ENCODE results near the gene PDE6G. TPM values are rescaled to one million over a fixed set of nuclear protein-coding genes. Genes with fewer than 3 reads are reported as not detected.

Gene PDE6G
- total and polyA plus RNA-seq, 11 donors = 0.67 to 2.3 (median 1.1) TPM; not detected in 7

DNA sequence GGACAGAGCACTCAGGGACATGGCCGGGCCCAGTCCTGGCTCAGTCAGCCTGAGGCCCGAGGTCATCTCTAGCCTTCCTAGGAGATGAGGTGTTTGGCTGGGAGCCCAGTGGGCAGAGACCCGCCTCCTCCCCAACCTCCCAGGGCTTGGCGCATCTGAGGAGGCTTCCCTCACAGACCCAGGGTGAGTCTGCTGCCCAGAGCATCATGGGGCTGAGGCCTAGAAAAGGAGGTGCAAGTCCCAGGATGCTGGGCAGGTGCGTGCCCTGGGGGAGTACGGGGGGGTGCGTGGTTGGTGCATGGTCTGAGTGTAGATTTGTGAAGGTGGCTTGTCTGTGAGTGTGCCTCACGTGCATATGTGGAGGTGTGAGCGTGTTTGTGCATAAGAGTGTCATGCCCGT is 4.7 kb downstream of the PDE6G start:
- ATAC-seq = no peak

DNA sequence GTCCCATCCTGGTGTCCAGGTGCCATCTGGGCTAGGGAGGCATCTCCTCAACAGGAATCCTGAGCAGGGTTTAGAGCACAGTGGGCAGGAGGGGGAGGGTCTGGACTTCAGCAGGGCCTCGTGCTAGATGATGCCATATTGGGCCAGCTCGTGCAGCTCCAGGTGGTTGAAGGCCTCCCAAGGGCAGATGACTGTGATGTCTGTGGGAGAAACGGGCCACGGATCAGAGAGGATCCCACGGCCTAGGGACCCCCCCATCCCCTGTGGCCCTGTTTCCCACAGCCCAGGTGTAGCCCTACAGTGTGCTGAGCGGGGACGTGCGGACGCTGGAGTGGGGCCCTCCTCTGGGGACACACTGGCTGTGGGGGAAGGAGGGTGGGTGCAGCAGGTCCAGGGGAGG is 5.4 kb downstream of the PDE6G start:
- DNase-seq = no peak
- Histone ChIP-seq H3K4me3 (no peak overlapping the region), H3K9me3 (peaks cover 0 to 6% (median 0%) of the 10 kb centered on the region in 12 donors), H3K36me3 (no peaks in the 10 kb centered on the region), H3K27me3 (peaks cover 8 to 69% (median 25%) of the 10 kb centered on the region in 9 donors), H3K27ac (no peak overlapping the region), H3K4me1 (peaks cover 0 to 8% (median 0%) of the 10 kb centered on the region in 12 donors)
- whole genome bisulfite sequencing, 4 donors = 72 to 83% (median 81%) methylated on average over 7 to 9 of the region's 9 CpGs
- intact Hi-C loops (cut with DNase I) = no loop called here
- ATAC-seq = peak in 1 of 4 donors; percentile 14
- no peak for TF ChIP-seq POLR2A (IDR thresholded peaks at IDR 0.05)
- TF ChIP-seq, protein P1, sequence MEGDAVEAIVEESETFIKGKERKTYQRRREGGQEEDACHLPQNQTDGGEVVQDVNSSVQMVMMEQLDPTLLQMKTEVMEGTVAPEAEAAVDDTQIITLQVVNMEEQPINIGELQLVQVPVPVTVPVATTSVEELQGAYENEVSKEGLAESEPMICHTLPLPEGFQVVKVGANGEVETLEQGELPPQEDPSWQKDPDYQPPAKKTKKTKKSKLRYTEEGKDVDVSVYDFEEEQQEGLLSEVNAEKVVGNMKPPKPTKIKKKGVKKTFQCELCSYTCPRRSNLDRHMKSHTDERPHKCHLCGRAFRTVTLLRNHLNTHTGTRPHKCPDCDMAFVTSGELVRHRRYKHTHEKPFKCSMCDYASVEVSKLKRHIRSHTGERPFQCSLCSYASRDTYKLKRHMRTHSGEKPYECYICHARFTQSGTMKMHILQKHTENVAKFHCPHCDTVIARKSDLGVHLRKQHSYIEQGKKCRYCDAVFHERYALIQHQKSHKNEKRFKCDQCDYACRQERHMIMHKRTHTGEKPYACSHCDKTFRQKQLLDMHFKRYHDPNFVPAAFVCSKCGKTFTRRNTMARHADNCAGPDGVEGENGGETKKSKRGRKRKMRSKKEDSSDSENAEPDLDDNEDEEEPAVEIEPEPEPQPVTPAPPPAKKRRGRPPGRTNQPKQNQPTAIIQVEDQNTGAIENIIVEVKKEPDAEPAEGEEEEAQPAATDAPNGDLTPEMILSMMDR (IDR thresholded peaks at IDR 0.05) = no peak

More for the DNA sequence above, 4.7 kb downstream of the PDE6G start:
- no peak for TF ChIP-seq POLR2A (IDR thresholded peaks at IDR 0.05)
- TF ChIP-seq, protein P1 (IDR thresholded peaks at IDR 0.05) = no peak
- H3K4me1 ChIP-seq = peaks cover 0 to 9% (median 0%) of the 10 kb centered on the region in 12 donors
- no peak for DNase-seq
- no peaks in the 10 kb centered on the region for H3K36me3 ChIP-seq
- peaks cover 8 to 69% (median 25%) of the 10 kb centered on the region in 9 donors for H3K27me3 ChIP-seq
- no peak overlapping the region for H3K4me3 ChIP-seq
- WGBS, 4 donors = 70 to 96% (median 80%) methylated on average over 6 to 10 of the region's 10 CpGs
- H3K27ac ChIP-seq = no peak overlapping the region
- intact Hi-C loops (cut with DNase I) = no loop called here
- peaks cover 0 to 6% (median 0%) of the 10 kb centered on the region in 12 donors for H3K9me3 ChIP-seq

DNA sequence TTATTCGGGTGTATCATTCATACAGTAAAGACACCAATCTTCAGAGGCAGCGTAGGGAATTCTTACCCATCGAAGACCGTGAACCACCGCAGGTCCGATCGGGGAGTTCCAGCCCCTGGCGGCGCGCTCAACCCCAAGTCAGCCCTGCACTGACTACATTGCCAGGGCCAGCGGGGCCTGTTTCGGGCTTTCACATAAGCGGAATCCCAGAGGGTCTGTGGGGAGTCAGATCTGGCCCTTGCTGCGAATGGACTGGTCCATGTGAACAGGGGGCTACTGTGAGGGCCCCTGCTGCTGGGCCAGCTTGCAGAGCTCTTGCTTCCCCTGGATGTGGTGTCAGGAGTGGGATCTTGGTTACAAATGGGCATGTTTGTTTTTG is 7.6 kb downstream of the PDE6G start:
- intact Hi-C loops (cut with DNase I) = no loop called here
- ATAC-seq = no peak
- Histone ChIP-seq H3K4me1 (peaks cover 0 to 8% (median 0%) of the 10 kb centered on the region in 12 donors), H3K4me3 (peak overlapping the region in 1 of 12 donors; percentile 11), H3K9me3 (peaks cover 0 to 6% (median 0%) of the 10 kb centered on the region in 12 donors), H3K36me3 (no peaks in the 10 kb centered on the region), H3K27me3 (peaks cover 8 to 65% (median 25%) of the 10 kb centered on the region in 9 donors), H3K27ac (no peak overlapping the region)
- WGBS, 4 donors = 54 to 58% (median 56%) methylated on average over 13 to 14 of the region's 14 CpGs
- no peak for DNase-seq
- TF ChIP-seq, protein P1 (IDR thresholded peaks at IDR 0.05) = no peak
- TF ChIP-seq POLR2A (IDR thresholded peaks at IDR 0.05) = no peak

DNA sequence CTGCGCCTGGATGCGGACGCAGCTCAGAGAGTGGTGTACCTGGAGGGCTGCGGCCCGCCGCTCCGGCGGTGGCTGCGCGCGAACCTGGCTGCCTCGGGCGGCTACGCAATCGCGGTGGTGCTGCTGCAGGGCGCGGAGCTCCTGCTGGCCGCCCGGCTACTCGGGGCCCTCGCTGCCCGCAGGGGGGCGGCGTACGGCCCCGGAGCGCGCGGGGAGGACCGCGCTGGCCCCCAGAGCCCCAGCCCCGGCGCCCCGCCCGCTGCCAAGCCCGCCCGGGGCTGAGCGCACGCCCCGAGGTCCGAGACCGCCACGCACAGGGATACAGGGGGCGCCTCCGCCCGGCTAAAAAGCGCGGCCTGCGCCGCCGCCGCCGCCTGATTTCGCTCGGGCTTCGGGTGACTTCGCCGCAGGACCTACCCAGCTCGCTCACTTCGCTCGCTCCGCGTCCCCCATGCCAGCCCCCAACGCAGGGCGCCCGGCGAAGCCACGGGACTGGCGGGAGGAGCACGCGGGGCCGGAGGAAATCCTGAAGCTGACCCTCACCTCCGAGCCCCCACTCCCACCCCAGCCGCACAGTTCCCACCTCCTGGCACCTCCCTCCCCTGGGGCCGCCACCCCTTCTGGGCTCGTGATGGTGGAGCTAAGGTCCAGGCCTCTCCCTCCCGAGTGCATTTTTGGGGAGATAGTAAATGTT is 8.2 kb downstream of the PDE6G start:
- intact Hi-C loops (cut with DNase I) = no loop called here
- Histone ChIP-seq H3K4me1 (peaks cover 0 to 8% (median 0%) of the 10 kb centered on the region in 12 donors), H3K4me3 (peak overlapping the region in 1 of 12 donors; percentile 18), H3K36me3 (no peaks in the 10 kb centered on the region), H3K27ac (no peak overlapping the region), H3K9me3 (peaks cover 0 to 6% (median 0%) of the 10 kb centered on the region in 12 donors), H3K27me3 (peaks cover 8 to 59% (median 25%) of the 10 kb centered on the region in 9 donors)
- ATAC-seq (no peak), DNase-seq (no peak)
- 4 to 9% (median 7%) methylated on average over 15 to 78 of the region's 78 CpGs for WGBS, 4 donors
- TF ChIP-seq POLR2A (IDR thresholded peaks at IDR 0.05) = no peak
- TF ChIP-seq, protein P1 (IDR thresholded peaks at IDR 0.05) = no peak

Measured in heart left ventricle (tissue), 16 donors.